HG03354 (cell line): ENCODE results near the gene TMEM178A.

ENCODE experiments used
- ATAC-seq: cut with Tn5 transposase; IDR thresholded peaks from one replicate; pipeline ENCODE4 v1.9.1; 2021; ENCODE audit warnings: mild to moderate bottlenecking; ENCODE audit not compliant: unreplicated experiment, poor library complexity, severe bottlenecking

Gene TMEM178A

GRCh38 chr2:39668576-39669080, 2.9 kb downstream of the TMEM178A start:
- no peak for ATAC-seq

GRCh38 chr2:39671604-39672003, 5.9 kb downstream of the TMEM178A start:
- no peak for ATAC-seq

GRCh38 chr2:39673018-39673417, 7.3 kb downstream of the TMEM178A start:
- ATAC-seq, result no peak

- ATAC-seq, result no peak
Observed at GRCh38 chr2:39676342-39676741, 10.6 kb downstream of the TMEM178A start.

GRCh38 chr2:39678170-39678569, 12.5 kb downstream of the TMEM178A start:
- no peak for ATAC-seq

GRCh38 chr2:39679805-39680204, 14.1 kb downstream of the TMEM178A start:
- ATAC-seq, result no peak

- ATAC-seq, result no peak
Observed at GRCh38 chr2:39682066-39682692, 16.5 kb downstream of the TMEM178A start.

GRCh38 chr2:39683022-39683699, 17.4 kb downstream of the TMEM178A start:
- ATAC-seq, result no peak

- no peak for ATAC-seq
Observed at GRCh38 chr2:39684464-39684863, 18.7 kb downstream of the TMEM178A start.

- no peak for ATAC-seq
Observed at GRCh38 chr2:39685126-39685525, 19.4 kb downstream of the TMEM178A start.

- no peak for ATAC-seq
Observed at GRCh38 chr2:39686456-39686855, 20.7 kb downstream of the TMEM178A start.

GRCh38 chr2:39688181-39688580, 22.5 kb downstream of the TMEM178A start:
- ATAC-seq, result no peak

GRCh38 chr2:39689272-39689841, 23.6 kb downstream of the TMEM178A start:
- ATAC-seq, result no peak

GRCh38 chr2:39689876-39690275, 24.2 kb downstream of the TMEM178A start:
- no peak for ATAC-seq

GRCh38 chr2:39693245-39693644, 27.5 kb downstream of the TMEM178A start:
- no peak for ATAC-seq

- no peak for ATAC-seq
Observed at GRCh38 chr2:39696101-39696553, 30.4 kb downstream of the TMEM178A start.

GRCh38 chr2:39696838-39697237, 31.1 kb downstream of the TMEM178A start:
- ATAC-seq, result no peak

- ATAC-seq, result no peak
Observed at GRCh38 chr2:39697454-39697853, 31.7 kb downstream of the TMEM178A start.

GRCh38 chr2:39701137-39701536, 35.4 kb downstream of the TMEM178A start:
- ATAC-seq, result no peak

GRCh38 chr2:39703181-39703872, 37.6 kb downstream of the TMEM178A start:
- ATAC-seq, result no peak
